HG03108 (cell line): ENCODE measurements around the gene TPPP.
"Not testable (repeated sequence)": the region's sequence is repeated elsewhere in the genome, so short reads cannot be mapped to it uniquely, and the experiment has no call there.

Experiments used
- ATAC-seq: cut with Tn5 transposase; IDR thresholded peaks from one replicate; pipeline ENCODE4 v1.9.1; 2021; ENCODE audit warnings: moderate library complexity; ENCODE audit not compliant: unreplicated experiment

TPPP gene

GRCh38 chr5:694042-694431, 885 bp upstream of the TPPP start:
- not testable (repeated sequence) for ATAC-seq

DNA sequence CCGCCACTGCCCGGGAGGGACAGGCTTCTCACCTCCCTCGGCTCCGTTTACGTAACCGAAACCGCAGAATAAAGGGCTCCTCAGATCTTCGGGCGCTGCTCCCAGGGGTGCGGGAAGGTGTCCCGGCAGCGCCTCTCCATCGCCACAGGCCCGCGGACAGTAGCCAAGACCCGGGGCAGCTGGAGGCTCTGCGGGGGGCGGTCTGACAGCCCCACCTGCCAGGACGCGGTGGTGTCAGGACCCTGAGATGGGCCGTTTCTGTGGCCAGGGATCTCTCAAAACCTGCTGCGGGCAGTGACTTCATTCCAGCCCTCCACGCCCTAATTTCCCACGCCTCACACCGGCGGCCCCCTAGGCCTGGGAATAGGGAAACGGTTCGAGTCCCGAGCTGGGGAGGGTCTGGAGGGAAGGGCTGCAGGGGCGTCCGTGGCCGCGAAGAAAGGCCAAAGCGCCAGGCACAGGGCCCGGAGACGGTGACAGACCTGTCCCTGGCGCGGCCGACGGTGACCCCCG, 567 bp downstream of the TPPP start:
- ATAC-seq: peak; percentile 7

DNA sequence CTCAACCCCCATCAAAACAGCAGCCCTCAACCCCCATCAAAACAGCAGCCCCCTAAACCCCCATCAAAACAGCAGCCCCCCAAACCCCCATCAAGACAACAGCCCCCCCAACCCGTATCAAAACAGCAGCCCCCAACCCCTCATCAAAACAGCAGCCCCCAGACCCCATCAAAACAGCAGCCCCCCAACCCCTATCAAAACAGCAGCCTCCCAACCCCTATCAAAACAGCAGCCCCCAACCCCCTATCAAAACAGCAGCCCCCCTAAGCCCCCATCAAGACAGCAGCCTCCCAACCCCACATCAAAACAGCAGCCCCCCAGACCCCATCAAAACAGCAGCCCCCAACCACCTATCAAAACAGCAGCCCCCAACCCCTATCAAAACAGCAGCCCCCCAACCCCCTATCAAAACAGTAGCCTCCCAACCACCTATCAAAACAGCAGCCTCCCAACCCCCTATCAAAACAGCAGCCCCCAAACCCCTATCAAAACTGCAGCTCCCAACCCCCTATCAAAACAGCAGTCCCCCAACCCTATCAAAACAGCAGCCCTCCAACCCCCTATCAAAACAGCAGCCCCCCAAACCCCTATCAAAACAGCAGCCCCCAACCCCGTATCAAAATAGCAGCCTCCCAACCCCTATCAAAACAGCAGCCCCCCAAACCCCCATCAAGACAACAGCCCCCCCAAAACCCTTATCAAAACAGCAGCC, 1.2 kb downstream of the TPPP start:
- ATAC-seq: no peak

DNA sequence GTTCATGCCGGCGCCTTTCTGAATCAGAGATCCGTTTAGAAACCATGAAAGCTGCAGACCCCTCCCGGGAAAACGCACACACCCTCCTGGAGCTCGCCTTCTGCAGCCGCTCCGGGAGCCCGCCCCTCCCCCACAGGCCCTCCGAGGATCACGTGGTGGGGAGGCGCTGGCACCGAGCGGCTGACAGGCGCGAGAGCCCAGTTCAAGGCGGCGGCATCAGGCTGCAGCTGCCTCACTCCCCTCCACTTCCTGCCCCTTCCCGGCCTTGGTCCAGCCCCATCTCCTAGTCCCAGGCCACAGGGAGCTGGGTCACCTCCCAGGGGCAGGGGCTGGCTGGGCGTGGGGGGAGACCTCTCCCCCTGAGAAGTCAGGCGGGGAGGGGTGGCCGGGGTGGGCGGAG, 2.1 kb downstream of the TPPP start:
- not testable (repeated sequence) for ATAC-seq

GRCh38 chr5:690293-690692, 2.9 kb downstream of the TPPP start:
- not testable (repeated sequence) for ATAC-seq

- not testable (repeated sequence) for ATAC-seq
These were observed 4.7 kb downstream of the TPPP start for GRCh38 chr5:688348-689010.

- ATAC-seq: not testable (repeated sequence)
These were observed 6.2 kb downstream of the TPPP start for GRCh38 chr5:686936-687335.

DNA sequence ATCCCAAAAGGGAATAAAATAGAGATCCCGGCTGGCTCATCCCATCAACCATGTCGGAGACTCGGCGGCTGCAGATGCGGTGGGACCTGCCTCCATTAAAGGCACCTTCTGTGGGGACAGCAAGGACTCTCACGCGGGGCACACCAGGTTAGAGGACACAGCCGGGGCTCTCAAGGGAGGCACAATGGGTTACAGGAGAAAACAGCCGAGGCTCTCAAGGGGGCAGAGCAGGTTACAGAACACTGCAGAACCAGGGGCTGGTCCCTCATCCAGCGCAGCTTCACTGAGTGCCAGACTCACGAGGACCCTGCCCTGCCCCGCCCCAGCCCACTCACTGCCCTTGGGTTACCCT, 7.0 kb downstream of the TPPP start:
- not testable (repeated sequence) for ATAC-seq

DNA sequence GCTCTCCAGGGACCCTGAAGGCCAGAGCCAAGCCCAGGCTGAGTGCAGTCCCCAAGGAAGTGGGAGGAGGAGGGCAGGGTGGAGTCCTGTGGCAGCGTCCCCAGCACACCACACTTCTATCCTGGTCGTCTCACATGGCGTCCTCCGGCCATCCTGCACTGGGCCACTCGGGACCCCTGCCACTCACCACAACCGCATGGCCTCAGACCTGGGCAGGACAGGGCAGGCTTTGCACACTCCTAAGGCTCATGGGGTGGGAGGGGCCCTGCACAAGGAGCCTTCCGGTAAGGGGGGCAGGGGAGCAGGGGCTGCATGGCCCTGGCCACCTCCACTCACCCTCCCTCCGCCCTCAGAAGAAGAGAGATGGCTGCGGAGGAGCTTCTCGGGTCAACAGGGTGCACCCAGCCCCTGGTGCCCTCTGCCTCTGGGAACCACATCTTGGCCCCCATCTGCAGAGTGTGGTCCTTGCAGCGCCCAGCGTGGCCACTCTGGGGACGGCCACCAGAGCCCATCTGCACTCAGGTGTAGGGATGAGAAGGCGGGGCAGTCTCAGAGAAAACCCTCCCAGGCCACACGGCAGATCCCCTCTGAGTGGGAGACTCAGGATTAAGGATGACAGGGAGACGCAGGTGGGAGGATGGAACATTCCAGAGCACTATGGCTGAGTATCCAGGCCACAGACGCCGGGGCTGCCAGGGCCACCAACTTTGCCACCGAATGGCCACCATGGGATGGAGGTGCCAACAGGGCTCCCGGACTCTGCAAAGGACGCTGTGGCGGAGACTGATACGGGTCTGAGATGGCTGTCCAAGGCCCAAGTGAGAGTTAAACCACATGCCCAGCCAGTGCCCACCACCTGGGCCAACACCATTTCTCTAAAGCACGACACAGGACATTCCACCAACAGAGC, 7.6 kb downstream of the TPPP start:
- no peak for ATAC-seq

GRCh38 chr5:684751-685216, 8.4 kb downstream of the TPPP start:
- no peak for ATAC-seq

DNA sequence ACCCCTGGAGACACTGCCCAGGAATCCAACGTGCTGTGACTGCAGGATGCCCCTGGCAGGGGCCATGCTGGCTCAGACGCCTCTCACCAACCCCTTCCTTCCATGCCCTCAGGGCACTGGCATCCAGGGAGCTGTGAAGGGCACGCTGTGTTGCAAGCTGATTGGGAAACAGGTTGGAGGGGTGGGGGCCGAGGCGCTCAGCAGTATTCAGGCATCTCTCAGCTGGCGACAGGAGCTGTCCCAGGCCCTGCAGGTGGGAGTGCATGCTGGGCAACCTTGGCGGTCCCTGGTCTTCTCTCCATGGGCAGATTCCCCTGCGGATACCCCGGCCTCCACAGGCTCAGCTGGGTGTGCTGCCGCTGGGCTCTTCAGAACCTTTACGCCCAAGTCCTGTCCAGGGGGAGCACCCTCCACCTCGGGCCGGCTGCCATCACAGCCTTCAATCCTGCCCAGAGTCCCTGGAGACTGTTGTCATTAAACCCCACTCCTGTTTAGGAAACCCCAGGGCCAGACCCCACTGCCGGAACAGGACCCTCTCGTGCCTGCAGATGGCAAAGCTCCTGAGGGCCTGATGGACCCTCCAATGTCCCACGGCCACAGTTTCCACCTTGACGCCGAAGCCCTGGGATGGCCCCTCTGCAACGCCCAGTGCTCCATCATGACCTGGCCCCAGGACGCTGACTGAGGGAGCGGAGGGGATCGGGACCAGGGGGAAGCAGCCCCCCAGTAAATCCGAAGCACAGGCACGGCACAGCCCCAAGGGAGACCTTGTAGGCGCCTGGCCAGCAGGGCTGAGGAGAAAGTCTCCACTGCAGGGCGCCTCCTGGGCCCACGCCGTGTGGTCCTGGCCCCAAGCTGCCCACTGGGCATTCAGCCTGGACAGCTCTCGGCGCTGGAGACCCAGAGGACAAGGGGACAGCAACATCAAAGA, 9.3 kb downstream of the TPPP start:
- ATAC-seq: no peak

DNA sequence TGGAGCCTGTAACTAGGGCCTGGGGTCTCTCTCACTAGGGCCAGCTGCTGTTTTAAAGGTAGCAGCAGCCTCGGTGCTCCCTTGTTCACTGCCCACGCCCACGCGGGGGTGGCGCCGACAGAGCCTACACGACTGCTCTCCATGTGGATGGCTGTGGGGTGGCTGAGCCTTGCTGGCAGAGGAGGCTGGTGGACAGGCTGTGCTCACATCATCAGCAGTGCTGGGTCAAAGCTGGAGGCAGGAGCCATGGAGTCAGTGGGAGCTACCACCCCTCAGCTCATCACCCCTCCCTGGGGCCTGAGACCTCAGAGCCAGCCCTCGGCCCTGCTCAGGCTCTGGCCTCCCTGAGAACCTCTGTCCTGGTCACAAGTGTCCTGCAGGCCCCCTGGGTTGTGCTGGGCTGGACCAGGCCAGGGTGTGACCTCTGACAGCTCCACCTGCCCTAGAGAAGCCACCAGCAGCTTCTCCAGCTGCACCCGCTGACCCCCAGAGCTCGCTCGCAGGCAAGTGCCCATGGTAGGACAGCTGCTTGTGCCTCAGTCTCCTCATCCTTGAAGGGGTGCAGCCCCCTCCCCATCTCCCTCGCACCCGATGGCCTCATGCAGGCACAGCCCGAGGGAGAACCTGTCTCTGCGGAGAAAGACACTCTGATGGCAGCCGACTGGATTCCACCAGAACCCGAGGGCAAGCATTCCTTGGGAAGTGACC, 10.3 kb downstream of the TPPP start:
- ATAC-seq: not testable (repeated sequence)

- ATAC-seq: not testable (repeated sequence)
These were observed 10.9 kb downstream of the TPPP start for GRCh38 chr5:682216-682615.

- ATAC-seq: not testable (repeated sequence)
These were observed 11.6 kb downstream of the TPPP start for GRCh38 chr5:681317-682191.

GRCh38 chr5:680836-681235, 12.3 kb downstream of the TPPP start:
- not testable (repeated sequence) for ATAC-seq

GRCh38 chr5:680118-680795, 12.9 kb downstream of the TPPP start:
- ATAC-seq: not testable (repeated sequence)

- ATAC-seq: not testable (repeated sequence)
These were observed 13.8 kb downstream of the TPPP start for GRCh38 chr5:679166-679895.
